Astrocyte of the spinal cord (primary cell): ENCODE results near the gene PLK2.

Experiments used
- DNase-seq: peaks from one replicate; pipeline ENCODE4 v3.0.0; 2011; ENCODE audit warnings: low read depth, low spot score
- H3K4me3 ChIP-seq: 2 replicates; pipeline ENCODE4 v1.5.1; 2011; ENCODE audit warnings: low read depth, mild to moderate bottlenecking, low read length, moderate library complexity
- CTCF ChIP-seq: IDR thresholded peaks from 2 replicates; pipeline ENCODE4 v1.5.1; 2012; ENCODE audit warnings: low read depth, mild to moderate bottlenecking, low read length, inconsistent platforms
- in situ Hi-C: cut with HindIII; loops from 2 replicates; pipeline ENCODE4 v1.10.0; 2017; ENCODE audit warnings: low sequenced_read_pairs

The PLK2 gene

GRCh38 chr5:58446024-58446423 is 13.9 kb downstream of the PLK2 start:
- no peak overlapping the region for H3K4me3 ChIP-seq
- DNase-seq = no peak
- in situ Hi-C loops = no loop called here
- no peak for TF ChIP-seq CTCF

- no peak for DNase-seq
- H3K4me3 ChIP-seq = no peak overlapping the region
- no peak for TF ChIP-seq CTCF
- in situ Hi-C loops = no loop called here
Measured at GRCh38 chr5:58444805-58445204, 15.1 kb downstream of the PLK2 start.

- no peak overlapping the region for H3K4me3 ChIP-seq
- no peak for DNase-seq
- TF ChIP-seq CTCF = no peak
- in situ Hi-C loops = no loop called here
Measured at GRCh38 chr5:58440901-58441460, 18.9 kb downstream of the PLK2 start.

- H3K4me3 ChIP-seq = no peak overlapping the region
- no peak for TF ChIP-seq CTCF
- DNase-seq = no peak
- in situ Hi-C loops = no loop called here
Measured at GRCh38 chr5:58439094-58439644, 20.7 kb downstream of the PLK2 start.

- no peak for DNase-seq
- no peak overlapping the region for H3K4me3 ChIP-seq
- in situ Hi-C loops = no loop called here
- no peak for TF ChIP-seq CTCF
Measured at GRCh38 chr5:58437661-58438060, 22.2 kb downstream of the PLK2 start.

GRCh38 chr5:58431832-58432231 is 28.1 kb downstream of the PLK2 start:
- H3K4me3 ChIP-seq = no peak overlapping the region
- in situ Hi-C loops = no loop called here
- no peak for TF ChIP-seq CTCF
- no peak for DNase-seq
